ENCODE data around the gene BIRC3.

Gene BIRC3

GRCh38 chr11:102317099-102317767, at the start of gene BIRC3:
Gene BIRC3, plus strand, starts transcription at chr11:102317484. Its CDS starts 7,026 bp downstream, at chr11:102324510.
- H4K20me1 ChIP-seq (ENCODE audit: insufficient read depth): no peaks in the 10 kb centered on the region
- H3K79me2 ChIP-seq (ENCODE audit: insufficient read depth, low read depth): peaks cover 47% of the 10 kb centered on the region
- no peak within 1 kb of the TSS for H3K4me3 ChIP-seq (IDR thresholded peaks at IDR 0.05; ENCODE audit: insufficient read depth, low read depth, low read length)
- H2AFZ ChIP-seq (ENCODE audit: low read depth): peak within 1 kb of the TSS; percentile 20; the same call in 1 of the 2 replicates
- TF ChIP-seq CTCF (conservative IDR thresholded peaks at IDR 0.05; ENCODE audit: low read depth, low read length): no peak
- no peaks in the 10 kb centered on the region for H3K27me3 ChIP-seq (ENCODE audit: insufficient read depth, low read depth)
- H3K9ac ChIP-seq: peak within 1 kb of the TSS; percentile 86
- H3K36me3 ChIP-seq (ENCODE audit: insufficient read depth): 0 out of 2 replicates have a peak, but pooled peaks cover 3% of the 10 kb centered on the region
- peak within 1 kb of the TSS; percentile 72 for H3K4me2 ChIP-seq
- peaks cover 68% of the 10 kb centered on the region for H3K4me1 ChIP-seq (ENCODE audit: low read depth, poor library complexity, severe bottlenecking)
- peak within 1 kb of the TSS; percentile 100 for H3K27ac ChIP-seq

- Histone ChIP-seq H3K9ac (no peak overlapping the region), H3K4me1 (ENCODE audit: low read depth, poor library complexity, severe bottlenecking) (peaks cover 8% of the 10 kb centered on the region), H3K27ac (no peak overlapping the region), H3K27me3 (ENCODE audit: insufficient read depth, low read depth) (no peaks in the 10 kb centered on the region), H2AFZ (ENCODE audit: low read depth) (no peak overlapping the region), H3K4me2 (no peak overlapping the region), H3K79me2 (ENCODE audit: insufficient read depth, low read depth) (no peaks in the 10 kb centered on the region), H3K4me3 (IDR thresholded peaks at IDR 0.05; ENCODE audit: insufficient read depth, low read depth, low read length) (no peak overlapping the region), H3K36me3 (ENCODE audit: insufficient read depth) (no peaks in the 10 kb centered on the region), H4K20me1 (ENCODE audit: insufficient read depth) (no peaks in the 10 kb centered on the region)
- TF ChIP-seq CTCF (conservative IDR thresholded peaks at IDR 0.05; ENCODE audit: low read depth, low read length): no peak
Observed at GRCh38 chr11:102267609-102268008, 49.7 kb upstream of the BIRC3 start.

- Histone ChIP-seq H3K27ac (no peak overlapping the region), H2AFZ (ENCODE audit: low read depth) (peak overlapping the region; percentile 45; the same call in 1 of the 2 replicates)
- no peak for TF ChIP-seq CTCF (conservative IDR thresholded peaks at IDR 0.05; ENCODE audit: low read depth, low read length)
Observed at GRCh38 chr11:102268083-102268984, 49.0 kb upstream of the BIRC3 start.

GRCh38 chr11:102268985-102269470, 48.3 kb upstream of the BIRC3 start:
- peak overlapping the region; percentile 18; the same call in 1 of the 2 replicates for H2AFZ ChIP-seq (ENCODE audit: low read depth)
- H3K4me2 ChIP-seq: peak overlapping the region; percentile 37
- no peaks in the 10 kb centered on the region for H3K79me2 ChIP-seq (ENCODE audit: insufficient read depth, low read depth)
- TF ChIP-seq CTCF (conservative IDR thresholded peaks at IDR 0.05; ENCODE audit: low read depth, low read length): peak; percentile 29; the same call in 1 of the 2 replicates
- H3K4me3 ChIP-seq (IDR thresholded peaks at IDR 0.05; ENCODE audit: insufficient read depth, low read depth, low read length): no peak overlapping the region
- H4K20me1 ChIP-seq (ENCODE audit: insufficient read depth): no peaks in the 10 kb centered on the region
- no peak overlapping the region for H3K9ac ChIP-seq
- H3K27ac ChIP-seq: no peak overlapping the region
- H3K36me3 ChIP-seq (ENCODE audit: insufficient read depth): no peaks in the 10 kb centered on the region
- H3K4me1 ChIP-seq (ENCODE audit: low read depth, poor library complexity, severe bottlenecking): peaks cover 8% of the 10 kb centered on the region
- H3K27me3 ChIP-seq (ENCODE audit: insufficient read depth, low read depth): no peaks in the 10 kb centered on the region

More at GRCh38 chr11:102268083-102268984, 49.0 kb upstream of the BIRC3 start:
- H4K20me1 ChIP-seq (ENCODE audit: insufficient read depth): no peaks in the 10 kb centered on the region
- no peaks in the 10 kb centered on the region for H3K36me3 ChIP-seq (ENCODE audit: insufficient read depth)
- H3K4me3 ChIP-seq (IDR thresholded peaks at IDR 0.05; ENCODE audit: insufficient read depth, low read depth, low read length): no peak overlapping the region
- no peaks in the 10 kb centered on the region for H3K27me3 ChIP-seq (ENCODE audit: insufficient read depth, low read depth)
- H3K4me1 ChIP-seq (ENCODE audit: low read depth, poor library complexity, severe bottlenecking): peaks cover 8% of the 10 kb centered on the region
- no peaks in the 10 kb centered on the region for H3K79me2 ChIP-seq (ENCODE audit: insufficient read depth, low read depth)
- H3K9ac ChIP-seq: no peak overlapping the region
- H3K4me2 ChIP-seq: peak overlapping the region; percentile 37

All from KMS-11 (cell line).